CD8-positive, alpha-beta memory T cell (primary cell): ENCODE measurements around the gene ATF7. TPM values are rescaled to one million over a fixed set of nuclear protein-coding genes. Genes with fewer than 3 reads are reported as not detected.
A peak's percentile ranks its signal among the peaks of the same experiment; 100 is the strongest.
"Not testable (repeated sequence)": the region's sequence is repeated elsewhere in the genome, so short reads cannot be mapped to it uniquely, and the experiment has no call there.

Source experiments
- CTCF ChIA-PET: fragments of 350-600 bp; sonication (Branson Sonifier 250); formaldehyde crosslinking; loops from one replicate; lab custom pipeline; 2021; ENCODE audit warnings: antibody characterized with exemption; lab: Charles Lee
- POLR2A ChIA-PET: fragments of 350-600 bp; sonication (Branson Sonifier 250); formaldehyde crosslinking; loops from one replicate; lab custom pipeline; 2021; ENCODE audit warnings: antibody characterized with exemption; lab: Charles Lee
- DNase-seq, 5 donors: peaks; one replicate each; pipeline versions ENCODE4 v3.0.0 to v3.0.0-alpha.2; 2020 to 2022; ENCODE audit warnings: mixed read lengths in 1 of 5
- H3K27ac ChIP-seq: one replicate; pipeline ENCODE4 v1.7.0; 2013; ENCODE audit warnings: low read depth, mild to moderate bottlenecking, low read length, moderate library complexity
- H3K27me3 ChIP-seq: 2 replicates; pipeline ENCODE4 v1.7.0; 2013; ENCODE audit warnings: low read length, mild to moderate bottlenecking; ENCODE audit not compliant: insufficient read depth, poor library complexity, severe bottlenecking
- H3K36me3 ChIP-seq: 2 replicates; pipeline ENCODE4 v1.7.0; 2013; ENCODE audit warnings: mild to moderate bottlenecking, low read length, moderate library complexity; ENCODE audit not compliant: insufficient read depth
- H3K4me1 ChIP-seq: 2 replicates; pipeline ENCODE4 v1.7.0; 2013; ENCODE audit warnings: mild to moderate bottlenecking, low read length, moderate library complexity; ENCODE audit not compliant: insufficient read depth
- H3K4me3 ChIP-seq: 2 replicates; pipeline ENCODE4 v1.7.0; 2013; ENCODE audit warnings: mild to moderate bottlenecking, low read length
- H3K9me3 ChIP-seq: 2 replicates; pipeline ENCODE4 v1.7.0; 2013; ENCODE audit warnings: mild to moderate bottlenecking, low read length
- H3K27ac Mint-ChIP-seq, 8 donors: one replicate each; pipeline ENCODE4 v1.8.0; 2020 to 2021; ENCODE audit warnings: mixed read lengths in 8 of 8, mild to moderate bottlenecking in 6 of 8, inconsistent platforms in 3 of 8, moderate library complexity in 3 of 8
- H3K27me3 Mint-ChIP-seq, 2 donors: one replicate each; pipeline ENCODE4 v1.8.0; 2020 to 2021; ENCODE audit warnings: mixed read lengths in 2 of 2, mild to moderate bottlenecking in 1 of 2, moderate library complexity in 1 of 2
- H3K36me3 Mint-ChIP-seq, 3 donors: one replicate each; pipeline ENCODE4 v1.8.0; 2020 to 2021; ENCODE audit warnings: mixed read lengths in 3 of 3, inconsistent platforms in 1 of 3, mild to moderate bottlenecking in 1 of 3
- H3K4me1 Mint-ChIP-seq, 3 donors: one replicate each; pipeline ENCODE4 v1.8.0; 2020 to 2021; ENCODE audit warnings: mixed read lengths in 3 of 3, inconsistent platforms in 1 of 3, mild to moderate bottlenecking in 1 of 3
- H3K4me3 Mint-ChIP-seq, 7 donors: one replicate each; pipeline ENCODE4 v1.8.0; 2020 to 2021; ENCODE audit warnings: mixed read lengths in 7 of 7, mild to moderate bottlenecking in 6 of 7, moderate library complexity in 4 of 7, inconsistent platforms in 2 of 7
- H3K9me3 Mint-ChIP-seq, 5 donors: one replicate each; pipeline ENCODE4 v1.8.0; 2020 to 2022; ENCODE audit warnings: mixed read lengths in 5 of 5, mild to moderate bottlenecking in 3 of 5, moderate library complexity in 2 of 5, inconsistent platforms in 1 of 5
- polyA plus RNA-seq: library from polyadenylated mRNA; unstranded; fragments of 300-500 nt; fragmentation: Illumina TruSeq; gene quantifications from one replicate; pipeline ENCODE4 v1.2.3, GENCODE V29; 2021
- total RNA-seq, 2 experiments: library from RNA; stranded (reverse); gene quantifications; one replicate each; pipeline ENCODE4 v1.2.3, GENCODE V29; 2021

ATF7 gene
- total and polyA plus RNA-seq, 3 experiments from 2014 or later, result 13.4 to 28.1 (median 27.6) TPM

DNA sequence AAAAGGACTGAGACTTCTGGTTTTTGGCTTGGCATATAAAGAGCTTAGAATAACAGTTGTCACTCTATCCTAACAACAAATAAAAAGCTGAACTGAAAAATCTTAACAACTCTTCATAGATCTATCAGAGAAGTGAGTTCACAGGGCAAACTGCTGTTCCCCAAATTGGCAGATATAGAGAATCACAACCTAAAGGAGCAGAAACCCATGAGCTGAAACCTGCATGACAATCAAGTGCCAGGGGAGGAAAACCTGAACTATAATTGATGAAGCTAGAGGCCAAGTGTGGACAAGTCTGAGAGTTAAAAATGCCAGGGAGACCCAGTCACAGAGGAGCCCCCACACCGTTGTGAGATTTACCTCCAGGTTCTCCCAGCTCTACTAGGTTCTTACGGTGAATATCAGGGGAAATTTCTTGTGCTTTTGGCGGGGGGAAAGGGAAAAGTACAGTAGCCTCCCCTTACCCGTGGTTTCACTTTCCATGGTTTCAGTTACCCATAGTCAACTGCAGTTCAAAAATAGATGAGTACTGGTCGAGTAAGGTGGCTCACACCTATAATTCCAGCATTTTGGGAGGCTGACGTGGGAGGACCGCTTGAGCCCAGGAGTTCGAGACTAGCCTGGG is 53.9 kb downstream of the ATF7 start:
- H3K4me3 Mint-ChIP-seq, result peak overlapping the region in 1 of 7 donors; percentile 20
- POLR2A ChIA-PET, result no interaction called here

DNA sequence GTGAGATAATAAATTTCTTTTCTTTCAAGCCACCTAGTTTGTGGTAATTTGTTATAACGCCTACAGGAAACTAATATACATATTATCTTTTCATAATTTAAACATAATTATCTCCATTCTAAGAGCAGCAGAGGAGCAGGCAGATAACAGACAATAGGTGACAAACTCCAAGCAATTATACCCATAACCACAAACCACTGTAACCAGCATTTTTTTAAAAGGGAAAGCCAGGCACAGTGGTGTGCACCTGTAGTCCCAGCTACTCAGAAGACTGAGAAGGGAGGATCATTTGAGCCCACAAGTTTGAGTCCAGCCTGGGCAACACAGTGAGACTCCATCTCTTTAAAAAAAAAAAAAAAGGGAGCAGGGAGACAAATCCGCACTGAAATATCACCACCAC is 54.9 kb downstream of the ATF7 start:
- Mint-ChIP-seq H3K4me3 (no peak overlapping the region), H3K36me3 (peaks cover 0 to 13% (median 7%) of the 10 kb centered on the region in 3 donors), H3K9me3 (no peaks in the 10 kb centered on the region), H3K27me3 (no peaks in the 10 kb centered on the region), H3K4me1 (peaks cover 12 to 30% (median 22%) of the 10 kb centered on the region in 3 donors), H3K27ac (peak overlapping the region in 1 of 8 donors; percentile 84)
- CTCF ChIA-PET, result no interaction called here
- Histone ChIP-seq H3K4me1 (peaks cover 33% of the 10 kb centered on the region), H3K36me3 (no peaks in the 10 kb centered on the region), H3K27ac (no peak overlapping the region), H3K9me3 (no peaks in the 10 kb centered on the region), H3K4me3 (no peak overlapping the region), H3K27me3 (no peaks in the 10 kb centered on the region)
- DNase-seq, result no peak
- POLR2A ChIA-PET, result interaction anchor here (0.7 kb wide), 1 partner anchor 28 kb away, joined by 4 read pairs; no protein-coding TSS in a partner anchor

More for the DNA sequence above, 53.9 kb downstream of the ATF7 start:
- H3K4me3 ChIP-seq, result no peak overlapping the region
- no peaks in the 10 kb centered on the region for H3K27me3 Mint-ChIP-seq
- peaks cover 3 to 20% (median 8%) of the 10 kb centered on the region in 3 donors for H3K36me3 Mint-ChIP-seq
- peaks cover 32% of the 10 kb centered on the region for H3K4me1 ChIP-seq
- no peaks in the 10 kb centered on the region for H3K27me3 ChIP-seq
- CTCF ChIA-PET, result no interaction called here
- H3K36me3 ChIP-seq, result no peaks in the 10 kb centered on the region
- peak overlapping the region in 2 of 8 donors; percentile 19 to 40 for H3K27ac Mint-ChIP-seq
- H3K9me3 ChIP-seq, result no peaks in the 10 kb centered on the region
- no peak overlapping the region for H3K27ac ChIP-seq
- peaks cover 15 to 34% (median 23%) of the 10 kb centered on the region in 3 donors for H3K4me1 Mint-ChIP-seq
- DNase-seq, result no peak
- no peaks in the 10 kb centered on the region for H3K9me3 Mint-ChIP-seq

DNA sequence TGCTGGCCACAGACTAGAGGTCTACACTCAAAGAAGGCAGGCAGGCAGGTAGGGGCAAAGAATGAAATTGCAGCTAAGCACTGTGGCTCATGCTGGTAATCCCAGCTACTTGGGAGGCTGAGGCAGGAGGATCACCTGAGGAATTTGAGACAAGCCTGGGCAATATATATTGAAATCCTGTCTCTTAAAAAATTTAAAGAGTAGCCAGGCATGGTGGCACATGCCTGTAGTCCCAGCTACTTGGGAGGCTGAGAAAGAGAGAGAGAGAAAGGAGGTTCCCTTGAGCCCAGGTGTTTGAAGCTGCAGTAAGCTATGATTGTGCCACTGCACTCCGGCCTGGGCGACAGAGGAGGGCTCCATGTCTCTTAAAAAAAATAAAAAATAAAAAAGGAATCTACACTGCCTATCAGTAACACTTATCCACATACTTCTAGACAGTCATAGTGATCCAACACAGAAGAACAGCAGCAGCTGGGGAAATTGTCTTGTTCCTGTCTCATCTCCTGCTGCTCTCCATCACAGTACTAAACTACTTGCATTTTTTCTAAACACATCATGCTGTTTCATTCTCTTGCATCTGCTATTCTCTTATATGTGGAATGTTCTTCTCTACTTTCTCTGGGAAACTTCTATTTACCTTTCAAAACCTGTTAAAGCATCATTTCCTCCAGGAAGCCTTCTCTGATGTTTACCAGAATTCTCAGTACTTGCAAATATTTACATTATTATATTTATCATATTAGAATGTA is 57.2 kb downstream of the ATF7 start:
- POLR2A ChIA-PET, result interaction anchor here (0.6 kb wide), 1 partner anchor 246 kb away, joined by 4 read pairs; no protein-coding TSS in a partner anchor
- CTCF ChIA-PET, result interaction anchor here (1.0 kb wide), 1 partner anchor 26 kb away, joined by 3 read pairs; no protein-coding TSS in a partner anchor
- Histone ChIP-seq H3K4me3 (no peak overlapping the region), H3K9me3 (no peaks in the 10 kb centered on the region), H3K36me3 (no peaks in the 10 kb centered on the region), H3K27ac (no peak overlapping the region), H3K27me3 (no peaks in the 10 kb centered on the region), H3K4me1 (peaks cover 43% of the 10 kb centered on the region)
- H3K27me3 Mint-ChIP-seq, result no peaks in the 10 kb centered on the region
- no peaks in the 10 kb centered on the region for H3K9me3 Mint-ChIP-seq
- peaks cover 0 to 5% (median 5%) of the 10 kb centered on the region in 3 donors for H3K36me3 Mint-ChIP-seq
- peaks cover 22 to 39% (median 36%) of the 10 kb centered on the region in 3 donors for H3K4me1 Mint-ChIP-seq
- DNase-seq, result no peak
- peak overlapping the region in 3 of 8 donors; percentile 43 to 61 (median 50) for H3K27ac Mint-ChIP-seq
- H3K4me3 Mint-ChIP-seq, result no peak overlapping the region

DNA sequence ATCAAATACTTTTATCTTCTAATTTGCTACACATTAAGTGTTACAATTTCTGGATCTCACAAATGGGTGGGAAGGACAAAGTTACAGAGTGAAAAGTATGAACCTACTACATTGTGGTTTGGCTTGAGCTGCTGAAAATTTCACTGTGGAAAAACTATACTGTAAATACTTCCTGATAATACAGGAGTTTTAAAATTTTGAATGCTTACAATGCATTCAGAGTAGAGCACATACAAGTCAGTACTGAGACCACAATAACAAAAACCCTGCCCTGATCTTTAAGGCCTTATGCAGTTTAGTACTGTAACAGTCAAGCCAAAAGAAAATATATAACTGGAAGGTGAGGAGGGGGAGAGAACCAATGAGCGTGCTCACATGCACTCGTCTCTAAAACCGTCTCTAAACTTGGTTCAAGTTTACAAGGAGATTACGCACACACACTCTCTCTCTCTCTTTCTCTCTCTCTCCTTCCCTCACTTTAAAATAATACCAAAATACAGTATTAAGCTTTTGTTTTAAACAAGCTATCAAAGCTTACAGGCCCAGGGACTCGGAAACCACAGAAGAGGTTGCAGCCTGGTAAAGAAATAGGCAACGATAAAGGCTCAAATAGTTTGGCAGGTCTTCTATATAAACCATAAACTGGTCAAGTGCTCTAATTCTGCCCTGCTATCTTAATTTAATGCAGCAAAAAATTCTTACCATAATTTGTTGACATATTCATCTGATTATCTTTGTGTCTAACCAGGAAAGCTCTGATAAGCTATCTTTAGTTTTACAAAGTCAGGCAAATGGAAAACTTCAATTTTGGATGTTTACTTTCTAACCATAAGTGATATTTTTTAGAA is 58.0 kb downstream of the ATF7 start:
- ChIA-PET POLR2A (interaction anchor here (0.6 kb wide), 1 partner anchor 245 kb away, joined by 4 read pairs; no protein-coding TSS in a partner anchor), CTCF (interaction anchor here (1.0 kb wide), 1 partner anchor 25 kb away, joined by 3 read pairs; no protein-coding TSS in a partner anchor)
- Mint-ChIP-seq H3K36me3 (peaks cover 0 to 5% (median 3%) of the 10 kb centered on the region in 3 donors), H3K4me3 (no peak overlapping the region), H3K27me3 (no peaks in the 10 kb centered on the region), H3K9me3 (no peaks in the 10 kb centered on the region), H3K27ac (peak overlapping the region in 2 of 8 donors; percentile 43 to 61), H3K4me1 (peaks cover 25 to 44% (median 40%) of the 10 kb centered on the region in 3 donors)
- Histone ChIP-seq H3K27ac (no peak overlapping the region), H3K27me3 (no peaks in the 10 kb centered on the region), H3K4me1 (peaks cover 51% of the 10 kb centered on the region), H3K36me3 (no peaks in the 10 kb centered on the region), H3K9me3 (no peaks in the 10 kb centered on the region), H3K4me3 (no peak overlapping the region)
- DNase-seq, result no peak

DNA sequence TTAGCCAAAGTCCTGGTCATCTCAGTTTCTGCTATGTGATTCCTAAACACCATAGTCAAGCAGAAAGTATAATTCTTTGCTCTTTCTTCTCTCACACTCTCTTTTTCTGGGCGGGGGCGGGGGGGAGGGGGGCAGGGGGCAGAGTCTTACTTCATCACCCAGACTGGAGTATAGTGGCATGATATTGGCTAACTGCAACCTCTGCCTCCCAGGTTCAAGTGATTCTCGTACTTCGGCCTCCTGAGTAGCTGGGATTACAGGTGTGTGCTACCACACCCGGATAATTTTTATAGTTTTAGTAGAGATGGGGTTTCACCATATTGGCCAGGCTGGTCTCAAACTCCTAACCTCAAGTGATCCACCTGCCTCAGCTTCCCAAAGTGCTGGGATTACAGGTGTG is 60.8 kb downstream of the ATF7 start:
- CTCF ChIA-PET, DNase-seq, H3K36me3 Mint-ChIP-seq, H3K4me3 Mint-ChIP-seq, H3K27me3 ChIP-seq, H3K9me3 Mint-ChIP-seq, H3K4me3 ChIP-seq, H3K36me3 ChIP-seq, H3K27me3 Mint-ChIP-seq, H3K27ac ChIP-seq, H3K9me3 ChIP-seq: not testable (repeated sequence)
- POLR2A ChIA-PET, result interaction anchor here (0.6 kb wide), 1 partner anchor 118 kb away, joined by 3 read pairs; no protein-coding TSS in a partner anchor
- peaks cover 35% of the 10 kb centered on the region for H3K4me1 ChIP-seq
- Mint-ChIP-seq H3K4me1 (peaks cover 22 to 44% (median 37%) of the 10 kb centered on the region in 3 donors), H3K27ac (peak overlapping the region in 1 of 8 donors; percentile 33)

DNA sequence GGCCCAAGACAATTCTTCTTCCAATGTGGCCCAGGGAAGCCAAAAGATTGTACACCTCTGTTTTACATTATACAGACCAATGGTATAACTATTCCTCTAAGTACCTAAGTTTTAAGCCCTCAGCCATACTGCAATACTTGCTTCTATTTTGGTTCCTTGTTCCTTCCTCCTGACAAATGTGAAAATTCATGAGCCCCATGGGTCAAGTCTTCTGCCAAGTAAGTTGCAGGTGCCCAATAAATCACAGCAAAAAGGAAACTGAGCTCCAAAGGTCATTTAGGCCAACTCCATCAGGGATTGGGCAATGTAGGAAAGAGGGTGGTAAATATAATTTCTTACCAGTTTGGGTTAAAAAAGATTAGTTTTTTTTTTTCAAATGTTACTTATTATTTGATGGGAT is 61.2 kb downstream of the ATF7 start:
- no peak for DNase-seq
- H3K27me3 Mint-ChIP-seq, result no peaks in the 10 kb centered on the region
- H3K27ac ChIP-seq, result no peak overlapping the region
- peaks cover 33% of the 10 kb centered on the region for H3K4me1 ChIP-seq
- H3K4me1 Mint-ChIP-seq, result peaks cover 22 to 44% (median 37%) of the 10 kb centered on the region in 3 donors
- POLR2A ChIA-PET, result interaction anchor here (0.6 kb wide), 2 partner anchors 73 to 118 kb away, joined by 3 read pairs; no protein-coding TSS in a partner anchor
- no peaks in the 10 kb centered on the region for H3K36me3 ChIP-seq
- H3K4me3 Mint-ChIP-seq, result no peak overlapping the region
- H3K9me3 Mint-ChIP-seq, result no peaks in the 10 kb centered on the region
- CTCF ChIA-PET, result no interaction called here
- no peaks in the 10 kb centered on the region for H3K9me3 ChIP-seq
- peaks cover 0 to 8% (median 3%) of the 10 kb centered on the region in 3 donors for H3K36me3 Mint-ChIP-seq
- H3K27me3 ChIP-seq, result no peaks in the 10 kb centered on the region
- peak overlapping the region in 1 of 8 donors; percentile 15 for H3K27ac Mint-ChIP-seq
- H3K4me3 ChIP-seq, result no peak overlapping the region

DNA sequence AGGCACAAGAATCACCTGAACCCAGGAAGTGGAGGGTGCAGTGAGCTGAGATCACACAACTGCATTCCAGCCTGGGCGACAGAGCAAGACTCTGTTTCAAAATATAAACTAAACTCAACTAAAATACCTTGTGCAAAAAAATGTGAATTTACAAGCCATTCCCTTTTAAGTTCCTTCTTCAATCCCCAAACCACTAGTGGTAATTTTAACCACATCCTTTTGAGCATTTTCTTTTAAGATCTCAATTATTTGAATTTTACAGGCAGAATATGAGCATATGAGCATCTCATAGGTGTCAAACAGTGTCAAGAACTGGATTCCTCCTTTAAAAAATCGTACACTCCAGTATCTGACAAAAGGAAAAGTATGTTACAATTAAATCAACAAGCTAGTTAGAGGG is 61.9 kb downstream of the ATF7 start:
- peak in 1 of 5 donors; percentile 59 for DNase-seq
- Mint-ChIP-seq H3K4me1 (peaks cover 22 to 44% (median 37%) of the 10 kb centered on the region in 3 donors), H3K4me3 (no peak overlapping the region)

More for the DNA sequence above, 61.9 kb downstream of the ATF7 start:
- no peak overlapping the region for H3K27ac ChIP-seq
- no peaks in the 10 kb centered on the region for H3K9me3 ChIP-seq
- H3K36me3 ChIP-seq, result no peaks in the 10 kb centered on the region
- H3K27ac Mint-ChIP-seq, result peak overlapping the region in 3 of 8 donors; percentile 16 to 71 (median 40)
- no peaks in the 10 kb centered on the region for H3K9me3 Mint-ChIP-seq
- H3K27me3 ChIP-seq, result no peaks in the 10 kb centered on the region
- ChIA-PET POLR2A (no interaction called here), CTCF (no interaction called here)
- no peaks in the 10 kb centered on the region for H3K27me3 Mint-ChIP-seq
- peaks cover 0 to 8% (median 3%) of the 10 kb centered on the region in 3 donors for H3K36me3 Mint-ChIP-seq
- peaks cover 33% of the 10 kb centered on the region for H3K4me1 ChIP-seq
- no peak overlapping the region for H3K4me3 ChIP-seq
